A172 (cell line): ENCODE results near the gene CCSER2. TPM values are rescaled to one million over a fixed set of nuclear protein-coding genes. Genes with fewer than 3 reads are reported as not detected.
"Not testable (repeated sequence)": the region's sequence is repeated elsewhere in the genome, so short reads cannot be mapped to it uniquely, and the experiment has no call there.

Source experiments
- DNase-seq: peaks from one replicate; pipeline ENCODE4 v3.0.0-alpha.2; 2015; ENCODE audit warnings: low spot score
- total RNA-seq: library from RNA; depleted of rRNA; stranded (reverse); fragments of >200 nt; shearing (Covaris generic); gene quantifications from 2 replicates; pipeline ENCODE4 v1.2.3, GENCODE V29; 2014

The CCSER2 gene
- total RNA-seq, 1 experiment from 2014 or later: 40.7 TPM

- DNase-seq: peak; percentile 9
Observed at GRCh38 chr10:84314275-84314674, 14.1 kb upstream of the CCSER2 start.

- no peak for DNase-seq
Observed at GRCh38 chr10:84317174-84317573, 11.2 kb upstream of the CCSER2 start.

GRCh38 chr10:84321902-84322301 is 6.5 kb upstream of the CCSER2 start:
- DNase-seq: no peak

GRCh38 chr10:84323566-84323965 is 4.8 kb upstream of the CCSER2 start:
- DNase-seq: not testable (repeated sequence)

- DNase-seq: not testable (repeated sequence)
Observed at GRCh38 chr10:84326995-84327394, 1.4 kb upstream of the CCSER2 start.

GRCh38 chr10:84329196-84329611 is 815 bp downstream of the CCSER2 start:
- peak; percentile 41 for DNase-seq

- no peak for DNase-seq
Observed at GRCh38 chr10:84329986-84330651, 1.7 kb downstream of the CCSER2 start.

- DNase-seq: no peak
Observed at GRCh38 chr10:84331091-84331490, 2.7 kb downstream of the CCSER2 start.

- peak; percentile 49 for DNase-seq
Observed at GRCh38 chr10:84333864-84334451, 5.6 kb downstream of the CCSER2 start.

GRCh38 chr10:84334811-84335210 is 6.4 kb downstream of the CCSER2 start:
- DNase-seq: no peak

- no peak for DNase-seq
Observed at GRCh38 chr10:84335516-84335915, 7.1 kb downstream of the CCSER2 start.

- DNase-seq: no peak
Observed at GRCh38 chr10:84336406-84337090, 8.2 kb downstream of the CCSER2 start.

- DNase-seq: peak; percentile 10
Observed at GRCh38 chr10:84337199-84337598, 8.8 kb downstream of the CCSER2 start.

- DNase-seq: no peak
Observed at GRCh38 chr10:84339025-84339424, 10.6 kb downstream of the CCSER2 start.

- DNase-seq: no peak
Observed at GRCh38 chr10:84340187-84340586, 11.8 kb downstream of the CCSER2 start.

- DNase-seq: no peak
Observed at GRCh38 chr10:84340632-84341537, 12.5 kb downstream of the CCSER2 start.

- no peak for DNase-seq
Observed at GRCh38 chr10:84341538-84341856, 13.1 kb downstream of the CCSER2 start.

GRCh38 chr10:84341983-84342382 is 13.6 kb downstream of the CCSER2 start:
- no peak for DNase-seq

- no peak for DNase-seq
Observed at GRCh38 chr10:84342584-84342983, 14.2 kb downstream of the CCSER2 start.

GRCh38 chr10:84343831-84344230 is 15.4 kb downstream of the CCSER2 start:
- DNase-seq: no peak

- no peak for DNase-seq
Observed at GRCh38 chr10:84344526-84344925, 16.1 kb downstream of the CCSER2 start.

GRCh38 chr10:84347575-84348002 is 19.2 kb downstream of the CCSER2 start:
- not testable (repeated sequence) for DNase-seq
